ENCODE measurements around the gene TMEM132A. TPM values are rescaled to one million over a fixed set of nuclear protein-coding genes. Genes with fewer than 3 reads are reported as not detected.

Gene TMEM132A
- total RNA-seq, 6 experiments from 2014 or later = 0.76 to 4.2 (median 1.7) TPM

DNA sequence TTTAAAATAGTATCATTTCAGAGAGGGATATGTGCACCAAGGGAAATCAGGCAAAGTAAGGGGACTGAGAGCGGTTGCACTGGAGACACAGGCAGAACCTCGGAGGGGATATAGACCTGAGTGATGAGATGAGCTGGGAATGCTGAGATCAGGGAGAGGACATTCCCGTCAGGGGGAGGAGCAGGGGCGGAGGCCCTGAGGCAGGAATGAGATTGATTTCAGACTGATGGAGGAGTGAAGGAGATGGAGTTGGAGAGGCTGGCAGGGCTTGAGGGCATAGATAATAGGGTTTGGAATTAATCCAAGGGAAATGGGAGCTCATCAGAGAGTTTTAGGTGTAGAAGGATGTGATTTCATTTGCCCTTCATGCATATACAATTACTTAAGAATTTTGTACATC lies 60.4 kb downstream of the TMEM132A start:
- ATAC-seq (no peak), DNase-seq (no peak)
- Histone ChIP-seq H3K4me3 (no peak overlapping the region), H3K27me3 (no peaks in the 10 kb centered on the region), H3K36me3 (no peaks in the 10 kb centered on the region), H3K27ac (no peak overlapping the region), H3K4me1 (no peaks in the 10 kb centered on the region), H3K9me3 (no peaks in the 10 kb centered on the region)
- intact Hi-C loops (cut with DNase I) = loop anchor here in 1 of 2 donors (10.0 kb wide), 1 partner anchor 140 kb away; no protein-coding TSS in a partner anchor
- WGBS (ENCODE audit: insufficient coverage, low coverage, low lambda C conversion rate, missing lambda C conversion rate) = 49% methylated on average over 4 of the region's 4 CpGs
- TF ChIP-seq POLR2A (IDR thresholded peaks at IDR 0.05) = no peak
- TF ChIP-seq, protein P1, sequence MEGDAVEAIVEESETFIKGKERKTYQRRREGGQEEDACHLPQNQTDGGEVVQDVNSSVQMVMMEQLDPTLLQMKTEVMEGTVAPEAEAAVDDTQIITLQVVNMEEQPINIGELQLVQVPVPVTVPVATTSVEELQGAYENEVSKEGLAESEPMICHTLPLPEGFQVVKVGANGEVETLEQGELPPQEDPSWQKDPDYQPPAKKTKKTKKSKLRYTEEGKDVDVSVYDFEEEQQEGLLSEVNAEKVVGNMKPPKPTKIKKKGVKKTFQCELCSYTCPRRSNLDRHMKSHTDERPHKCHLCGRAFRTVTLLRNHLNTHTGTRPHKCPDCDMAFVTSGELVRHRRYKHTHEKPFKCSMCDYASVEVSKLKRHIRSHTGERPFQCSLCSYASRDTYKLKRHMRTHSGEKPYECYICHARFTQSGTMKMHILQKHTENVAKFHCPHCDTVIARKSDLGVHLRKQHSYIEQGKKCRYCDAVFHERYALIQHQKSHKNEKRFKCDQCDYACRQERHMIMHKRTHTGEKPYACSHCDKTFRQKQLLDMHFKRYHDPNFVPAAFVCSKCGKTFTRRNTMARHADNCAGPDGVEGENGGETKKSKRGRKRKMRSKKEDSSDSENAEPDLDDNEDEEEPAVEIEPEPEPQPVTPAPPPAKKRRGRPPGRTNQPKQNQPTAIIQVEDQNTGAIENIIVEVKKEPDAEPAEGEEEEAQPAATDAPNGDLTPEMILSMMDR (IDR thresholded peaks at IDR 0.05) = no peak

DNA sequence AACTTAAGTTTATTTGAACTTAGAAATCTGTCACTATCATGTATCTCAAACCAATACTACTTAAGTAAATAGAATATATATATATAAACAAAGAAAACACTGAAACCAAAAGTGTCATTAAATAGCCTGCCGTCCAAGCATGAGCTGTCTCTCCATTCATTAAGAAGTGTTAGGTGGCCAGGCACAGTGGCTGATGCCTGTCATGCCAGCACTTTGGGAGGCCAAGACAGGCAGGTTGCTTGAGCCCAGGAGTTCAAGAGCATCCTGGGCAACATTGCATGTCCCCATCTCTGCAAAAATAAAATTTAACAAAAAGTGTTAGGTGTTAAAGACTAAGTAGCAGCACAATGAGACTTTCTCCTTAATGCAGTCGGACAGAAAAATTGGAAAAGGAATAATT lies 61.2 kb downstream of the TMEM132A start:
- 51% methylated on average over 2 of the region's 2 CpGs for WGBS (ENCODE audit: insufficient coverage, low coverage, low lambda C conversion rate, missing lambda C conversion rate)
- intact Hi-C loops (cut with DNase I) = loop anchor here in 1 of 2 donors (10.0 kb wide), 1 partner anchor 139 kb away; no protein-coding TSS in a partner anchor
- no peak for DNase-seq

DNA sequence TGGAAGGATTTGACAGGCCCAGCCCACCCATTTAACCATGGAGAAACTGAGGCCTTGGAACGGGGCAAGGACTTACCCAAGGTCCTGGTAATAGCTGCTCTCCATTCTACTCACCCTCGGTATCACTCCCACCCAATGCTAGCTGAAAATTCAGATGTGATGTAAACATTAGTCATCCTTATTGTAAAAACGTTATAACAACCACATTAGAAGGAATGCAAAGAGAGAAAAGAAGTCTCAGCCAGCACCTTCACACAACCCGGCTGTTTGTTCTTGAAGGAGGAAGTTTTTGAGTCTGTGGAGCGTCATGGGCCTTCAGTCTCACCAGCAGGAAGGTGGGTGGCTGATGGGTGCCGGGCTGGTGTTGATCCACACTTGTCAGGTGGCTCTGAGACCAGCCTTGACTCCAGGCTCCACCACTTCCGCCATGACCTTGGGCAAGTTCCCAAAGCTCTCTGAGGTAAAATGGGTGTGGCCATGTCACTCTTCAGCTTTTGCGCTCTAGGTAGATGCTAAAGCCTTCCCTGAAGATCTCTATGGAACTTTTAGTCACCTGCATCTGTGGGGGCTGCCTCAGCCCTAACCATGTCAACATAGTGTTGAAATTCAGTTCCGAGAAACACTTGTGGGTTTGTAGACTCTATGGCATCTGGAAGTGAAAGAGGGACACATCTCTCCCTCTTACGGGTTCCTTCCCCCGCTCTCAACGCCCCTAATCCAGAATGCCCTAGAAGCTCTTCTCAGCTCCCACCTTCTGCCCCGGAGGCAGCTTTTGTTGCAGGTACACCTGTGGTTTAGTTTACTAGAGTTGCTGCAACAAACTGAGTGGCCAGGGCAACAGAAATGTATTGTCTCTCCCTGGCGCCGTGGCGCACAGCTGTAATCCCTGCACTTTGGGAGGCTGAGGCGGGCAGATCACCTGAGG lies 62.0 kb downstream of the TMEM132A start:
- Histone ChIP-seq H3K27ac (no peak overlapping the region), H3K4me3 (no peak overlapping the region), H3K4me1 (no peaks in the 10 kb centered on the region), H3K36me3 (no peaks in the 10 kb centered on the region), H3K27me3 (no peaks in the 10 kb centered on the region), H3K9me3 (no peaks in the 10 kb centered on the region)
- DNase-seq = no peak
- intact Hi-C loops (cut with DNase I) = loop anchor here in 1 of 2 donors (10.0 kb wide), 1 partner anchor 139 kb away; no protein-coding TSS in a partner anchor
- 60% methylated on average over 15 of the region's 17 CpGs for WGBS (ENCODE audit: insufficient coverage, low coverage, low lambda C conversion rate, missing lambda C conversion rate)
- peak; percentile 21 to 36 (median 30) for ATAC-seq
- TF ChIP-seq POLR2A (IDR thresholded peaks at IDR 0.05) = no peak
- TF ChIP-seq, protein P1 (IDR thresholded peaks at IDR 0.05) = no peak

More for the DNA sequence above, 61.2 kb downstream of the TMEM132A start:
- no peak overlapping the region for H3K4me3 ChIP-seq
- no peaks in the 10 kb centered on the region for H3K9me3 ChIP-seq
- no peak overlapping the region for H3K27ac ChIP-seq
- H3K36me3 ChIP-seq = no peaks in the 10 kb centered on the region
- no peaks in the 10 kb centered on the region for H3K4me1 ChIP-seq
- TF ChIP-seq POLR2A (IDR thresholded peaks at IDR 0.05) = no peak
- TF ChIP-seq, protein P1 (IDR thresholded peaks at IDR 0.05) = no peak
- no peaks in the 10 kb centered on the region for H3K27me3 ChIP-seq
- no peak for ATAC-seq

Small RNAs within 50 kb of the gene (small RNA-seq; reads per million reads assigned to genes)
- gene RNU6-933P = 0 reads per million in 2 experiments

Other genes with a start within 250 kb of the TMEM132A start
- under 1 TPM in 1 of 6 experiments, not detected in 5; 0.62 TPM for gene MS4A8, start 224.8 kb upstream of the TMEM132A start, total RNA-seq
- not detected for gene MS4A18, start 199.7 kb upstream of the TMEM132A start, total RNA-seq
- not detected for gene MS4A15, start 167.6 kb upstream of the TMEM132A start, total RNA-seq
- gene MS4A10, start 139.1 kb upstream of the TMEM132A start, total RNA-seq = not detected
- 10 to 100 TPM in 2 of 6 experiments, 1 to 10 TPM in 4; 4.9 to 17.8 (median 8.6) TPM for gene CCDC86, start 82.3 kb upstream of the TMEM132A start, total RNA-seq
- gene PTGDR2, start 68.5 kb upstream of the TMEM132A start, total RNA-seq = under 1 TPM in 5 of 6 experiments, not detected in 1; 0.07 to 0.18 (median 0.12) TPM
- gene ZP1, start 56.9 kb upstream of the TMEM132A start, total RNA-seq = not detected
- gene PRPF19, start 17.9 kb upstream of the TMEM132A start, total RNA-seq = 10 to 100 TPM; 45.5 to 82.6 (median 48.3) TPM
- gene TMEM109, start 10.3 kb upstream of the TMEM132A start, total RNA-seq = 10 to 100 TPM; 29.0 to 40.9 (median 34.1) TPM
- 10 to 100 TPM in 3 of 6 experiments, 1 to 10 TPM in 3; 7.2 to 22.2 (median 9.2) TPM for gene SLC15A3, start 27.7 kb downstream of the TMEM132A start, total RNA-seq
- gene CD6, start 47.2 kb downstream of the TMEM132A start, total RNA-seq = 1 to 10 TPM in 1 of 6 experiments, under 1 TPM in 5; 0.29 to 2.4 (median 0.52) TPM
- gene CD5, start 178.0 kb downstream of the TMEM132A start, total RNA-seq = under 1 TPM; 0.12 to 0.56 (median 0.35) TPM
- 1 to 10 TPM; 4.6 to 7.6 (median 6.0) TPM for gene VPS37C, start 237.0 kb downstream of the TMEM132A start, total RNA-seq